Esophagus squamous epithelium (tissue), 4 donors: Measurements from ENCODE around the gene HECW1.
"Not testable (repeated sequence)": the region's sequence is repeated elsewhere in the genome, so short reads cannot be mapped to it uniquely, and the experiment has no call there.

Experiments used
- CTCF ChIP-seq, 6 experiments: fragments of 450-650 bp in 4 of 6; fragments of 200-600 bp in 2 of 6; sonication (generic) in 2 of 6; IDR thresholded peaks; one replicate each; pipeline ENCODE4 v1.5.1; 2016 to 2019; ENCODE audit warnings: antibody characterized with exemption in 6 of 6, mild to moderate bottlenecking in 4 of 6, moderate library complexity in 4 of 6
- POLR2A ChIP-seq, 4 donors: fragments of 450-650 bp; IDR thresholded peaks; one replicate each; pipeline ENCODE4 v1.6.1; 2017; ENCODE audit warnings: antibody characterized with exemption in 4 of 4, mild to moderate bottlenecking in 4 of 4, moderate library complexity in 3 of 4

- TF ChIP-seq CTCF, POLR2A (IDR thresholded peaks at IDR 0.05): not testable (repeated sequence)
Observed at GRCh38 chr7:43343417-43343816, 231.0 kb downstream of the HECW1 start.
